G401.6 (cell line): ENCODE results near the gene ACACA.

Source experiments
- FAIRE-seq: peaks from 2 replicates; lab custom pipeline; 2012; peaks lifted over from hg19 to GRCh38; lab: Jason Lieb, UNC

ACACA gene

DNA sequence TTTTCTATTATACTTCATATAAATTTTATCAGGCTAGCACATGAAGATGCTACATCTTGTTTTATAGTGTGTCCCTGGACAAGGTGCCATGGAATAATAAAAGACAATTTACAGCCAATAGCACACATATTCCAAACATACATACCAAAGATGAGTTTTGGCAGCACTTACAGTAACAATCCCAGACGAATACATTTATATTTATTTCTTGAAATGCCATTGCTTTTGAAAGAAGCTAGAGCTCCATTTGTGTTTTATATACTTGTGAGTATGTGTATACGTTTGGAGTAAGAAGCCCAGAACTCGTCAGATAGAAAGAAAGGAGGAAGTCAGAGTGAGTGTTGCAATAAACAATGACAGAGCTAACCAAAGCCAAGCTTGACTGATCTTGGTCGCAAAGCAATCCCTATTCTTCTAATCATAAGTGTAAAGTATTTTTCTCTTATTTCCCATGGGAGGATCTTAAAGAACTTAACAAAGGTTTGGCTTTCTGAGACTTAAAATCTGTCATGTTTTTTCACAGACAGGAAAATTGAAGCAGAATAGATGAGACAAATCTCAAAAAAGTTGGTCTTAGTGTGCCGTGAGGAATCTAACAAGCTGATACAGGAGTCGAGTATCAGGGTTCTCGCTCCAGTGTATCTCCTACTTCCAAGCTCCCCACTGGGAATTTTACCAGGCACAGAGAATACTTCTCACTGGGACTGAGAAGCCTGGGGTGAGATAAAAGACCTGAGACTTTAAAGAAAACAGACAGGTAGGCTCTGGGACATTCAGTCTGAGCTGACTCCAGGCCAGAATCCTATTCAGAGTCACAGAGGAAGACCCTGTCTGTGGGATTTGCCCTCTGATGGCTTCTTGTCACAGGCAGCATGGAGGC lies 282.5 kb downstream of the ACACA start:
- FAIRE-seq = no peak

DNA sequence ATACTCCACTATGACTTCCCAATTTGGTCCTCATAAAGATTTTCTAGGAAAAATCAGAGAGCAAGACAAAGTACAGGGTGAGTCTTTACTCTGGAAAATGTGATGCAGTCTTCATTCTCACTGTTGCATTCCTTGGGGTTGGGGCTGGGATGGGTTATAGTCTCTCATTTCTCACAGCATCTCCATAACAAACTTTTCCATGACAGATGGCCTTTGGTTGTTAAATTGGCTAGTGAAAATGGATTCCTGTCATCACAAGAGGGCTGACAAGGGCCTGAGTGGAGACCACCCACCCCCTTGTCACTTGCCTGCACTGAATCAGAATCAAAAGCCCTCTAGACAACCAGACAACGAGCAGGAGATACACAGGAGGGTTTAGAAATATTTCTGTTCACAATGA lies 283.2 kb downstream of the ACACA start:
- FAIRE-seq = no peak

DNA sequence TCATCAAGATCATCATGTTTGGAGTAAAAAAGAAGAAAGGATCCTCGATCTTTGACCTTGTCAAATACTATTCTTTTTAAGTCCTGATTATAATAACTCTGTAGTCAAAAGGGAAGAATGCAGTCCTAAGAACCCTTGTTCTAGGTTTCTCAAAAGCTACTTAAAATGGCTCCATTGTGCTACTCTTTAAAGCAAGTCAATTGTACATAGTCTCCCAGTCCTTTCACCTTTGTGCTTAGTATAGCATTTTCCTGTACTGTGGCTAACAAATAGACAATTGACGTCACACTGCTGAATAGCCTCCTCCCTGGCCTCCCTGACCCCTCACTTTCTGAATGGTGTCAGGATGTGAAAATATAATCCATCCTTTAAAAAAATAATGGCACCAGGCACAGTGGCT lies 285.0 kb downstream of the ACACA start:
- no peak for FAIRE-seq

DNA sequence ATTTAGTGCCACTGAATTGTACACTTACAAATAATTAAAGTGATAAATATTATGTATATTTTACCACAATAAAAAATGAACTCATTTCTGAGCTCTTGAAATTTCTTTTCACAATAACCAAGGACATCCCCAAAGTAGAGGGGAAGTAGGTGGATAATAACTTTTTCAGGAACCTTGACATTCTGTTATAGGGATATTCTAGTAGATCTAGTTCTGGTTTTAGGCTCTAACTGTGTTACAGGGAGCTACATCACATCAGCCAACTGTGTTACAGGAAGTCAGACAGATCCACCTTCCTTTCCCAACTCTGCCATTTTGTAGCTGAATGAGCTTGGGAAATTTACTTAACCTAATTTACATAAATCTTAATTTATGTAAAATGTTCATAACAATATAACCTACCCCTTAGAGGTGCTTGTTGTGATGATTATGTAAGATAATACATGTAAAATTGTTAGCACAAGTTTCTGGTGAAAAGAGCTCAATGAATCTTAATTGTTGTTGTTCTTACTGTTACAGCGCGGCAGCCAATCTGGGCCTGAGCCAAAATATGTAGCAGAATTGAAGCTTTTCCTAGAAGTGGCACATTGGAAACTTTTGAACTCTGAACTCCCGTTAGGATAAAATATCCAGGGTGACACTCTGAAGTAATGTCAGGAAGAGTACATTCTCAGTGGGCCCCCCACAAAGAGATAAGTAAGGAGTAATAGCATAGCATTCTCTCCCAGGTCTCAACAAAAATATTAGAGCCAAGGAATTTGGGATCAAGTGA lies 288.1 kb downstream of the ACACA start:
- FAIRE-seq = no peak

DNA sequence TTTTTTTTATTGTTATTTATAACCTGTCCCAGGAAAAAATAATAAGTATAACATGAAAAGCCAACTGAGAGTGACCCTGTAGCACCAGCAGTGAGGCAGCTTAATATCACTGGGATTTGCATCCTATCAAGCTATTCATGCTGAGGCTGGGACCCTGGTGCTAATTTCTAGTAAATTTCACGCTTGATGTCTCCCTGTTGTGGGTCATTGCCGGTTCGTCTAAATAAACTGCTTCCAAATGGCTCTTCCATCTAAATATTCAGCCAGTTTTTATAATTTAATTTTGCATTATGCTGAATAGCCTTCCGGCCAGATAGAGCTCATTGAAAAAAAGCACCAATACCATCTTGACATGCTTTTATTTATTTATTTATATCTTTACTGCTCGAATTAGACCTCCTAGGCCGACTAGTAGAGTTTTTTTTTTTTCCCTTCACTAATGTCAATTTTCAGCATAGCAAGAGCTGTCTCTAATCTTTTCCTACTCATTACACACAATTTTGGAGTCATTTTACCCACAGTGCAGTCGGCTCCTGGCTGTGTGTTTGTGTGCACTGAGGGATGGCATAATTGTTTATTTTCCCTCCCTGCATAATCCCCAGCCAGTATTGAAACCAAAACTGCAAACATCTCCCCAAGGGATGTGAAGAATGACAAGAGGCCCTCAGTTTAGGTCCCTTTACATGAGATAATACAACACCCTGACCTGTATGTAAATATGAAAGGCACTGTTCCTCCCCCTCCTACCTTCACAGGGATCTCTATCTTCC lies 289.1 kb downstream of the ACACA start:
- no peak for FAIRE-seq

DNA sequence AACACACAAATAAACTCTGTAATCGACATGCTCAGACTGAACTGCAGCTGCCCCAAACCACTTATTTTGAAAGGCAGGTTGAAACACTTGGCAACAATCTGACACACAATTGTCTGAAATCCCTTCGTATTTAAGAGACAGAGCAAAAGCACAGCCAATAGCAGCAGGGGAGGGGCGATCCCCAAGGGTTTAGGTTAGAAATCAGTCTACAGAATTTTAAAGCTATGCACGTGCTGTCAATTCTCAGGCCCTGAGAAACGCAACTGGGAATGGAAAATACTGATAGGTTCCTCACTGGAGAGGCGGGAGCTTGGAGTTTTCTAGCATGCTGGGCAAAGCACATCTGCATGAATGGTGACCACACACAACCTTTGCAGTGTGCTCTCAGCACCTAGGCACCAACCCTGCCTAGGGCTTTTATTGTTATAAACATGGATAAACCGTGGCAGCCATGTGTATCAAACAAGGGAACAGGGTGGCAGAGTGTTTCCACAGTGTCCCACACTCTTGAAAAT lies 289.9 kb downstream of the ACACA start:
- FAIRE-seq = no peak

DNA sequence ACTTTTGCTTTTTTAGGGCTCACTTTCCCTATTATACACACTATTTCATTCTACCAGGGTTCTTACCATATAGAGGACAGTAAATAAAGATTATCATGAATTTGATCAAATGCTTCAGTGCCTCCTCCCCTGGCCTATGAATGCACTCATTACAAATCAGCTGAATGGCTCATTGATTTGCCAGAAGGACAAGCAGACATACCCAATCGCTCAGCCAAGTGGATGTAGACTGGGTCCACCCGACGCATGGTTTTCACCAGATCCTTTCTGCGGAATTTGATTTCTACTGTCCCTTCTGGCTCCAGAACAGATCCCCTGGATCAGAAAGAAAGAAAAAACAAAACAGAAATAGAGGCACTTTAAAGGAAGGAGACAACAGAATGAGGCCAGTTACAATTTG lies 295.3 kb downstream of the ACACA start:
- no peak for FAIRE-seq

DNA sequence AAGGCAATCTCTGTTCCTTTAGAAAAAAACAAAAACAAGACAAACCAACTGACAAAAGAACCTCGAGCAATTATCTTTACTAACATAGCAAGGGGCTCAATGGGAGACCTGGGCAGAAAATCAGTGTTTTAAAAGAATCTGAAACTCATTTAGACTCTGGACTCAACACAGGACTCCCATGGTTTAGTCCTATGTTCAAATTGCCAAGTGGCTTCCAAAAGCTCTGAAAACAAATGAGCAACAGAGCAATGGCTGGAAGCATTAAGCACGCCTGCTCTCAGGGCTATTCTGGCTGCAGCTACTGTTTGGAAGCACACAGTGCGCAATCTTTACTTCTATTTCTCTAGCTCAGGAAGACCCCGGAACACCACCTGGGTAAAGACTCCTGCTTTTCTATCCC lies 295.9 kb downstream of the ACACA start:
- no peak for FAIRE-seq

DNA sequence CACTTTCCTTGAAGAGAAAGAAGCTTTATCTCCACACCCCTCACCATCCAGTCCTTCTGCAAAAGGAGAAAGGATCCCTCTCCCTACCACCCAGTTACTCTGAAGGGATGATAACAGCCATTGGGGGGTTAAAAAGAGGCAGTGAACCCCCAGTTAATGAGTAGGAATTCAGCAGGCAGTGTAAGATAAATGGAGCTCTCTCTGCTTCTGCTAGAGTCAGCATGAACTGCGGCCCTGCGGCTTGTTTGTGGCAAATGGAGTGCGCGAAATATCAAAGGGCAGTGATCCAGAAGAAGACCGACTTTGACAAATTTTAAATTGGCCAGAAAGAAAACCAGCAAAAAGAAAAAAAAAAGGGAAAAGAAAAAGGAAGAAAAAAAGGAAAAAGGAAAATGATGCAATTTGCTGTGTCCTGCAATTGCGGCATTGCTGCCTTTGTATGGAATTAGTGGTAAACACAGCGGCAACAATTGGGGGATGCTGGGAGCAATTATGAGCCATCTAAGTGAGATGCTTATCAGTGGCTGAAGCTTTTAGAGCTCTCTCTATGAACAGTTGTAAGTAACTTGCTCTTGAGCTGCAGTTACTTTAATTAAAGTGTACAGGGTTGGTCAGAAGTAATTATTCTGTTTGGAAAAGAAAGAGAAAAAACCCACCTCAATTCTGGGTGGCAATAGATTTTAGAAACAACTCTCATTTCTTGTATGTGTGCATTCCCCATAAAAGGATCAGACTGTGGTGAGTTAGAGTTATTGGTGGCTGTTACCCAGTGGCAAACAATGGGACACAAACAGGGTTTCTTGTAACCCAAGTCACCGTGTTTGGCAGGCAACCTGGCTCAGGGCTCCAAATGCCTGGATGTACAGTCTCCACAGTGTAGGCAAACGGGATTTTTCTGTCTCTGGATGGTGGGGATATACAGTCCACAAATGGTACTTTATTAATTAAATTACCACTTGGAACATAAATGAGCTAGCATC lies 296.6 kb downstream of the ACACA start:
- no peak for FAIRE-seq

DNA sequence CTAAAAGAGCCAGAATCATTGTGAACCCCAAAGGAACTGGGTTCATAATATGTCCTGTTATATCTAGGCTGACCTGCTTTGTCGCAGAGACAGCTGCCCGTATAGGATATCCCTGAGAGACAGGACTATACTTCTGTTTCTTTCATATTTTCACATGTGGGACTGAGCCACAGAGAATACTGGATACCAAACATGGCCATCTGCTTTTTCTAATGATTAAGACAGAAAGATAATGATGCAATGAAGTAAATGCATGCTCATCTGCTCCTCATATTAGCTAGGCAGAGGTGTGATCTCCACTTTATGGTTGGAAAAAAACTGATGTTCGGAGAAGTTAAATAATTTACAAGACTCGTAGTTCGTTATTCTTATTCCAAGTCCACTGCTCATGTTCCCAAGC lies 297.5 kb downstream of the ACACA start:
- no peak for FAIRE-seq

DNA sequence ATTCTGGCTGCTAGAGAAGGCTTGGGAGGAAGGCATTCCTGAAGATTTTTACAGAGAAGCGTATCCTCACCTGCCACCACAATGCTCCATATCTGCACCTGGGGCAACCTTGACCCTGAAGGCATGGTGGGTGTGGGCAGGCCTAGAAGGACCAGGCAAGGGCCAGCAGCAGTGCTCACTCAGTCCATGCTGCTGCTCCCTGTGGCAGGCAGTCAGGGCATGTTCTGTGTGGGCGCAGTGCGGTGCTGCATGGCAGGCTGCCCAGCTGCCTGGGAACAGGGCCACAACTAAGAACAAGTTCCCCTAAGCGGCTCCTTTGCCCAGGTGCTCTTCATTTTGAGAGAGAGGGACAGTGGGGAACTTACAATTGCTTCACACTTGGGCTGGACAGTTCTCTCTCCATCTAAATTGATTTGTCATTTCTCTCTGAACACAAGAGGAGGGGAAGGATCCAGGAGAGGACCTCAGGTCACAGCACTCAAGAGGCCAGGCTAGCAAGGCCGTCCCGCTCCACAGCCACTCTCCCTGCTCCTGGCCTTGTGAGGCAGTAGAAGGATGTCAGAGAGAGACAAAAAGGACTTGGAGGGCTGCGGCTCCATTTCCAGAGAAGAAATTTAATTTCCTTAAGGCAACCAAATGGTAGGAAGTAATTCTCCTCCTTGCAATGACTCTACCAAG lies 299.1 kb downstream of the ACACA start:
- FAIRE-seq = no peak

DNA sequence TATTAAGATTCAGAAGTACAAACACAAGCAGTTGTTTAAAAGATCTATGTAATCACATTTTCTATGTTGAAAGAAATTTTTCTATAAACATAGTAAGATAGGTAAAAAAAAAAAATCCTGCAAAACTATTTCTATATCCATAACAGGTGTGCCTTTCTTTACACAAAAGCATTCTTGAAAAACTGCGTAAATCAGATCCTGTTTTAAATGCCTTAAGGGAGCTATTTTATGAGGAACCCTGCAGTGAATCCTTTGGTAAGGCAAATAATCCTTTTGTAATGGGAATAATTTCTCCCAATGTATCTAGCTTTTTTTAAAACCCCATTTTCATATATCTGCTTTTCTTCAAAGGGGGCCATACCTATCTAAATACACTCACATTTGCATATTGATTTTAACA lies 300.6 kb downstream of the ACACA start:
- FAIRE-seq = no peak

DNA sequence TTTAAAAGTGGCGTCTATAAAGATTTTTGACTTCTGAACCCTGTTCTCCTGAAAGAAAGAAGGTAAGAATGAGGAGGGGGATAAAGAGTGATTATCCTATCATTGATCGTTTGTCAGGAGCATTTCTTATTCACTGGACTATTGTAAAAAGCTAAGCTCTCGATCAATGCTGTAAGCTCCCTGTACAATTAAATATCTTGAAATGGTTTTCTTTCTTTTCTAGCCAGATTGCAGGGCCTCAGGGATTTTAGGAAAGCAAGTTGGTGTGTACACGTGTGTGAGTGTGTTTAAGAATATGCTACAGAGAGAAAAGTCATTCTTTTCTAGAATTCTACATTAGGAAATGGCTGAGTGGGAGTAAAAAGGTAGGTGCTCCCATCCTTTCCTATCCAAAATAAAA lies 303.4 kb downstream of the ACACA start:
- no peak for FAIRE-seq

DNA sequence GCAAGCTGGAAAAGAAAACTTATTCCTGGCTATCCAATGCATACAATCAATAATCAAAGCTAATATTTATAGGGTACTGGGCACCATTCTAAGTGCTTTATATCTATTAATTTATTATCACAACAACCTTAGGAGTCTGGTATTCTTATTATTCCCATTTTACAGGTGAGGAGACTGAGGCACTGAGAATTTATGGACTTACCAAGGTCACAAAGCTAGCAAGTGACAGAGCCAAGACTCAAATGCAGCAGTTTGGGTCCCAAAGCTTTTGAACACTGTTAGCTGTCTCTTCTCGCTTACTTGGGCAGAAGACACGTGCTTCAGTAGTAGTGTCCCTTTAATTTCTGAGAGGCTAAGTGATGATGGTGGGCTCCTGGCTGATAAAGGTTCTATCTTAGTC lies 305.3 kb downstream of the ACACA start:
- no peak for FAIRE-seq

DNA sequence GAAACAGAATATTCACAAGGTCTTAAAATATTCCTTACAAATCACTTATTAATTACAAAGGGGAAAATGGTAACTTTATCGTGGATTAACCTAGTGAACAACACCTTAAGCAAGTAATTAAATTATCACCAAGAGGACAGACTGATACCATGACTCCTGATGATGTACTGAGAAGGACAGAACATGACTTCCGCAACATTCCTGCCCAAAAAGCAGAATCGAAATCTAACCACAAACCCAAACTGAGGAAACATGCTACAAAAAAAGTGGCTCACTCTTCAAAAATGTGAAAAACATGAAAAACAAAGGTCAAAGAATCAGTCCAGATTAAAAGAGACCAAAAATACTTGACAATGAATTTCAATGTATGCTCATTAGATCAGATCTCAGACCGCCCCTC lies 306.4 kb downstream of the ACACA start:
- no peak for FAIRE-seq

DNA sequence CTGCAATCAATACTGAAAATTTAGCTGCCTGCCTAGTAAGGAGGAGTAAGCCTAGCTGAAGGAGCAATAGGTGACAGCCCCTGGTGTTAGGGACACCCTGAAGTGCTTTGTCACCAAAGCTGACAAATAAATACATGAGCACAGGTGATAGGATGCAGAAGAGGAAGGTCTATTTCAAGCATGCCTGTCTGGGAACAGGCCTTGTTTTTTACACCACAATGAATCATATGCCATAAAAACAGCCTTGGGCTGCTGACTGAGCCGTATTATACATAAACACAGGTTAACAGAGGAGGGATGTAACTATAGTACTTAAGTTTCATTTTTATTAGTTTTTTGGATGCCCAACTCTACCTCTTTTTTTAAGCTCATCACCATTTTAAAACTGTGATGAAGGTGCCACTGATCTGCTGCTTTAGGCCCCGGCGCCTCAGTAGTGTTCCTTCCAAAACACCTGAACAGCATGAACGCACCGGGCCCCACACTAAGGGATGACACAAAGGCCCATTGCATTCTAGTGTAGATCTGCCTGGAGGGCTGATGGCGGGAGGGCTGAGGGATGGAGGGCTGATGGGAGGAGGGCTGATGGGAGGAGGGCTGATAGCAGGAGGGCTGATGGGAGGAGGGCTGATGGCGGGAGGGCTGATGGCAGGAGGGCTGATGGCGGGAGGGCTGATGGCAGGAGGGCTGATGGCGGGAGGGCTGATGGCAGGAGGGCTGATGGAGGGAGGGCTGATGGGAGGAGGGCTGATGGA lies 307.5 kb downstream of the ACACA start:
- no peak for FAIRE-seq

DNA sequence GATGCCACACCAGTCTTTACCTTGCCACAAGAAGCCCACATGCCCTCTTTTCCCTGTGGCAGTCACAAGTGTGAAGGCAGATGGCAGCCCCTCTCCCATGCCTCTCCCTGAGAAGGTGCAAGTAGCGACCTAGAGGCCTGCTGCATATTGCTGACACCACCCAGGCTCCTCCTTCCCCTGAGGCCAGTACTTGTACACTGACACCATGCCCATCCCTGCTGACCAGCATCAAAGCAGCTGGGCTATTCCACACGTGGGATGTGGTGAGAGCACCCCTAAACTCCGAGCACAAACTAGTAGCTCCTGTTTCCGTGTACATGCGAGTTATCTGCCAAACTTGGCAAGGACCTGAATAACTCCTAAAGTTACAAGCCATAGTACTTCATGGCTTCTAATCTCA lies 308.5 kb downstream of the ACACA start:
- FAIRE-seq = no peak

DNA sequence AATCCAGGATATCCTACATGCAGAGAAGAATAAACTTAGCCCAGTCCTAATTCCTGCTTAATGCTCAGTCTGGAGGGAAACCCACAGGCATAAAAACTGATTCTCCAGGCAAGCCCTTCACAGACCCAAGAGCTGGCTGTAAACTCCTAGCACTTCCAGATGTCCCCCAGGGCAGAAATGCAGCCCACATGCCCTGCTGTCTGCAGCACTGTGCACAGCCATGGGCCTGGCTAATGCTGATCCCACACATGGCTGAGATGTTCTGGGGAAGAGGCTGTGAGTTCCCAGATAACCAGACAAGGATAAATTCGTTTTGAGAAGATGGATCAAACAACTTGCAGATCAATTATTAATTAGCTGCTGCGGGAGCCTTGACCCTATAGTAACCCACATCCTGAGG lies 309.5 kb downstream of the ACACA start:
- no peak for FAIRE-seq

DNA sequence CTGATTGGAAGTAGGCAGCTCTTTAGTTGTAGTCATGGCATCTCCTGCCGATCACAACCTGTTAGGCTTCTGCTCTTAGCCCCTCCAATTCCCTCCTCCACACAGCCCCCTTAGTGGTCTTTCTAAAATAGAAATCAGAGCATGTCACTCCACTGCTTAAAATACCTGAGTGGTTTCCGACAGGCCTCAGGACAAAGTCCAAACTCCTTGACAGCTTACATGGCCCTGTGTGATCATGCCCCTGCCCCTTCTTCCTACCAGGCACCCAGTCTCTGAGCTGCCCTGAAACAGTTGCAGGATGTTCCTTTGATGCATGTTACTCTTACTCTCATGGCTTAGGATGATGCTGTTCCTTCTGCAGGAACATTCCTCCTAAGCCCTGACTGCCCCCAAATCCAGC lies 310.6 kb downstream of the ACACA start:
- FAIRE-seq = no peak

DNA sequence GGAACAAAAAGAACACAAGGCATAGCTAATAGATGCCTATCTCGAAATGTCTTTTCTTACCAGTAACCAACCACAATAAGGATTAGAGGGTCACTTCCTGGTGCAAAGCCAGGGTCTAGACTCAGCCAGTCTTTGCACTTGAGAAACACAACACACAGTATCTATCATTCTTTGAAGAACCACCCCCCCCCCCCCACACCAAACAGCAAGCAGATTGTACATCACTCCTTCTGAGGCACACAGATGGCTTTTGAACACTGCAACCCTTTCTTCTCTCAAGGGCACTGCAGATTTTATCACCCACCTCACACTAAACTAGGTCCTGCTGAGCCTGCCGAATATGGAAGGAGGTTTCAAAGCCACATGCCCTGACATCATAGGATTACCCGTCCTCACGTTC lies 312.2 kb downstream of the ACACA start:
- FAIRE-seq = no peak
